K562 treated with DMSO at 1 percent for 12 hours (cell line): Measurements from ENCODE around the gene TMEM236. TPM values are rescaled to one million over a fixed set of nuclear protein-coding genes. Genes with fewer than 3 reads are reported as not detected.

ENCODE experiments used
- total RNA-seq: library from RNA; unstranded; fragments of 300-600 nt; gene quantifications from 2 replicates; pipeline ENCODE4 v1.2.3, GENCODE V29; 2022; ENCODE audit not compliant: insufficient read depth

TMEM236 gene, protein sequence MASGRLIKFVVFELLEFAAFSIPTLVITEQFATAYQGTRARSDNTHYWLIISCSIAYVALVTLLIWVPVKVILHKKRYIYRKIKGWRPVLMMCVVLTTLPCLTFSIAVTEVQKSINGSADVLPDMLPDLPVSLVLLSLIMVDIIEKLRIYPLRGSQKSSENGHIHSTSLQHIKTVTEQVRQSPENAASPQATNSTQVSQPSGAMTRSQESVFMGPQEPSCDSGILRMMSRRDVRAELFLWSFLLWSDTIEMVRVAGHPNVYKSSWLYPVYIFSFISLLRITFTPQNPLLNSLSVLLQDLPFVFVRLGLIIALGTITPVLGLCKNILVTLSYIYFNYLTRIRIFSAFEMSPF
- 0.14 and 0.41 TPM in 2 replicates for total RNA-seq

DNA sequence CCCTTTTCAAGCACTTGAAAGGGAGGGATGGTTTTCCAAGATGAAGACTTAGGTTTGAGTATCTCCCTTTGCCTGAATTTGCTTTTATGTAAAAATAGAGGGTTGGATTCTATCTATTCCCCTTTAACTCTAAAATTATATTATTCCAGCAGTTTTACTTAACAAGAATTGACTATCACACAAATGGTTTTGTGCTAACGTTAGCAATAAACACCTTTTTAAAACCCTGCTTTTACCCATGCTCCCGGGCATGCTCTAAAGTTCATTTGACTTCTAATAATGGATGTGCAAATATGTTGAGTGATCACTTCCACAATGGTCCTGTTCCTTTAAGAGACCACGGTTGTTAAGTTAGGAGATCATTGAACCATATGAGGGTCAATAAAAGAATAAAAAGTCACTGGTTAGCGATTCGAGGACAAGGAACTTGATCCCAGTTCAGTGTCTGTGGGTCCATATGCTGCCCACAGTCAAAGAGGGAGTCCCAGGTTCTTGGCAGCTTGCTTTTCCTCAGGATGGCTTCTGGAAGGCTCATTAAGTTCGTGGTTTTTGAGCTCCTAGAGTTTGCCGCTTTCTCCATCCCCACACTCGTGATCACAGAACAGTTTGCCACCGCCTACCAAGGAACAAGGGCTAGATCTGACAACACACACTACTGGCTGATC is at the start of gene TMEM236:
Gene TMEM236, plus strand, starts transcription at position 421 of the 665 bp plus-strand sequence. Its CDS starts 95 bp downstream, at position 516.

DNA sequence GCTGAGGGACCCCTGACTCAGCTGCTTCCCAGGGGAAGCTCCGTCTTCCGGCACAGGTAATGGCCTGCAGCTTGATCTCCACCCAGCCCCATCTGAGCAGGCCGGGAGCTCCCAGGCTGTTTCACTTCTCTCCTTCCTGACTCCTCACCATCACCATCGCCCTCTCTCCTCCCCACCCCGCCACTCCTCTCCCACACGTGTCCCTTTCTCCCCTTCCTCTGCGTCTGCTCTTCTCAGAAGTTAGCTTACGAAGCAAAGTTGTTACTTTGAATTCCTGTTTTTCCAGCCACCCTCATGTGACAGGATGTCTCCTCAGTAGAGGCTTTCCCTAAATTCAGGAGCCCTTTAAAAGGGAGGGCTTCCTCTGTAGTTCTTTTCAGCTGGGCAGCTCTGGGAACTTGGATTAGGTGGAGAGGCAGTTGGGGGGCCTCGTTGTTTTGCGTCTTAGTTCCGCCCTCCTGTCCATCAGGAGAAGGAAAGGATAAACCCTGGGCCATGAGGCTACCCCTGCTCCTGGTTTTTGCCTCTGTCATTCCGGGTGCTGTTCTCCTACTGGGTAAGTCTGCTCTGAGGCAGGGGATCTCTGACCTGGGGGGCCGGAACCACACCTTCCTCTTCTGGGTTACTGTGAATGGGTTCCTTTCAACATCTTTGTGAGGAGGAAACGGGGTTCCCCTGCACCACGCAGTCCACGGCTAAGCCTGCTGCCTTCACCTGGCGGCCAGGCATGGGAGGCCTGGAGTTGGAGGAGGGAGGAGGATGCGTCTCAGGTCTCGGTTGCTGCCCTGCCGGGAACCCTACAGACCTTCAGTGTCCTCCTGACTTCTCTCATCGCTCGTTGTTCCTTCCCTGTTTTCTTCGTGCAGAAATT is 57.2 kb downstream of the TMEM236 start, which contains the start of gene MRC1:
Gene MRC1, plus strand, starts transcription at position 378 of the 871 bp plus-strand sequence. Its CDS starts 118 bp downstream, at position 496.

Other genes starting within 250 kb of the TMEM236 start
- gene HACD1, start 134.8 kb upstream of the TMEM236 start, total RNA-seq = 1.8 and 2.7 TPM in 2 replicates
- 7.3 and 21.9 TPM in 2 replicates for gene STAM, start 108.0 kb upstream of the TMEM236 start, total RNA-seq
- gene MRC1, start 57.1 kb downstream of the TMEM236 start, total RNA-seq = 0.15 TPM in 1 of 2 replicates, not detected in the other
- gene SLC39A12, start 199.7 kb downstream of the TMEM236 start, total RNA-seq = not detected in 2 replicates